GM12891 (cell line): Measurements from ENCODE around the gene RBFOX2.

Experiments
- PAX5 ChIP-seq: IDR thresholded peaks from 2 replicates; pipeline ENCODE4 v1.6.1; 2011; ENCODE audit warnings: low read length, moderate library complexity, mild to moderate bottlenecking; ENCODE audit not compliant: insufficient read depth, severe bottlenecking
- POLR2A ChIP-seq: IDR thresholded peaks from 2 replicates; pipeline ENCODE4 v1.6.1; 2011; ENCODE audit warnings: low read depth, low read length, control low read depth
- POLR2AphosphoS5 ChIP-seq: IDR thresholded peaks from 2 replicates; pipeline ENCODE4 v1.6.1; 2011; ENCODE audit warnings: low read depth, low read length, control low read depth
- POU2F2 ChIP-seq: IDR thresholded peaks from 2 replicates; pipeline ENCODE4 v1.6.1; 2011; ENCODE audit warnings: low read depth, mild to moderate bottlenecking, control low read depth, low read length, moderate library complexity
- SPI1 ChIP-seq: IDR thresholded peaks from 2 replicates; pipeline ENCODE4 v1.6.1; 2011; ENCODE audit warnings: low read depth, low read length, control low read depth
- TAF1 ChIP-seq: IDR thresholded peaks from 2 replicates; pipeline ENCODE4 v1.6.1; 2011; ENCODE audit warnings: low read depth, low read length, control low read depth

DNA sequence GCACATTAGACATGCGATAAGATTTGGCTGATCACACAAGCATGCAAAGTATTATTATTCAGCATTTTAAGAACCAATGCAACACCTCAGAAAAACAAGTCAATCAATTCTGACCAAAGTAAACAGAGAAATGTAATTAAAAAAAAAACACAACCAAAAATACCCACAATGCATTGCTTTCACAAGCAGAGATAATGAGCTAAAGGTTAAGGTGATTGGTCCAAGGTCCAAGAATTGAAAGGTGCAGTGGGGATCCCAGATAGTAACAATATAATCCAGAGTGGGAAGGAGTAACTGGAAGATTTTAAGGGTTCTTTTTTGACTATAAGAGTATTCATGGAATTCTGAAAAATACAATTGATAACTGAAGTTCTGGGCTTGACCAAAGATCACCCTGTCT is 271.9 kb downstream of the RBFOX2 start:
- TF ChIP-seq POLR2A = no peak
- TF ChIP-seq POLR2AphosphoS5 = no peak
- TF ChIP-seq POU2F2 = no peak
- no peak for TF ChIP-seq TAF1
- no peak for TF ChIP-seq PAX5
- no peak for TF ChIP-seq SPI1
